ENCODE data around the gene UPB1. TPM values are rescaled to one million over a fixed set of nuclear protein-coding genes. Genes with fewer than 3 reads are reported as not detected.

Gene UPB1
- total RNA-seq, 3 donors from 2014 or later (not counting 1 experiment from before 2014, with no cell fraction given) = 0.33 to 1.6 (median 0.50) TPM

GRCh38 chr22:24502541-24502940 is 7.4 kb downstream of the UPB1 start:
- ATAC-seq (no peak), DNase-seq (no peak)
- H3K9me3 Mint-ChIP-seq = no peaks in the 10 kb centered on the region
- H3K36me3 Mint-ChIP-seq = no peaks in the 10 kb centered on the region
- no peak overlapping the region for H3K4me3 ChIP-seq (ENCODE audit: low read length)
- H3K36me3 ChIP-seq (ENCODE audit: control insufficient read depth, insufficient read depth, low read length) = no peaks in the 10 kb centered on the region
- TF ChIP-seq CTCF (IDR thresholded peaks at IDR 0.05) = no peak
- H3K4me1 Mint-ChIP-seq = peaks cover 17 to 18% of the 10 kb centered on the region in 2 donors
- WGBS (ENCODE audit: insufficient coverage) = 82% methylated on average over 1 of the region's 1 CpG
- no peak overlapping the region for H3K27ac ChIP-seq (ENCODE audit: low read length)
- intact Hi-C loops (cut with micrococcal nuclease) = loop anchor here (2.0 kb wide), 1 partner anchor 80 kb away; no protein-coding TSS in a partner anchor
- H3K27me3 ChIP-seq (ENCODE audit: control insufficient read depth, insufficient read depth, low read length) = no peaks in the 10 kb centered on the region
- H3K9me3 ChIP-seq (ENCODE audit: control insufficient read depth, insufficient read depth, low read length) = no peaks in the 10 kb centered on the region
- no peak overlapping the region for H3K27ac Mint-ChIP-seq
- H3K27me3 Mint-ChIP-seq (ENCODE audit: low read depth in 2 of 2) = peaks cover 0 to 3% of the 10 kb centered on the region in 2 donors
- H3K4me3 Mint-ChIP-seq = no peak overlapping the region
- H3K4me1 ChIP-seq (ENCODE audit: control insufficient read depth, insufficient read depth, low read length) = peaks cover 26% of the 10 kb centered on the region

DNA sequence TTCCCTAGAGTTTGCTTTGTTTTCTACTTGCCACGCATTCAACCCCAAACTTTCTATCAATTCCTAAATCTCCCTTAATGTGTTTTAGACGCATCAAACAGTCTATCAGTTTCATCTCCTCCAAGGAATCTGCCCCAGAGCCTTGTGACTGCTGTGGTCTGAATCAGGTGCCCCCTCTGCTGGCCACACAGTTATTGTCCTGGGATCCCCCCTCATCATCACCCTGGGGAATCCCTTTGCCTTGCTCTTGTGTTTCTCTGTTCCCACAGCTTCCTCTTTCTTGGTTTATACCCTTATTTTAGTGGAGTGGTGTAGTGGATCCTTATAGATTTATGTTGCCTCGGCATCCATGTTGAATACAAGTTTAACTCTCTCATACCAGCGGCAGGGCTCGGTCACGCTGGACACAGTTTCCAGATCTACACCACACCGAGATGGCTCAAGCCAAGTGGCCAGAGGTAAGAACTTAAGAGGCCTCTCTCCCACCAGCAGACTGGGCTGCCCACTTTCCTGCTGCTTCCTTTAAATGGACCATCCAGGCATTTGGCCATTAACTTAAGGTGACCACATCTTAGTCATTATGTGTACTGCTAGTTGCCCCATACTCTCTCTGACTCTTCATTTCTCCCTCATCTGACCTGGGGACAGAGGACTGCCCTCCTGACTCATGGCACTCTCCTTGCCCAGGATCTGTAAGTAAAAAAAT is 8.2 kb downstream of the UPB1 start:
- intact Hi-C loops (cut with micrococcal nuclease) = loop anchor here (2.0 kb wide), 1 partner anchor 80 kb away; no protein-coding TSS in a partner anchor
- WGBS (ENCODE audit: insufficient coverage) = 77% methylated on average over 6 of the region's 7 CpGs
- Mint-ChIP-seq H3K36me3 (no peaks in the 10 kb centered on the region), H3K9me3 (no peaks in the 10 kb centered on the region), H3K4me3 (no peak overlapping the region), H3K4me1 (peaks cover 10 to 11% of the 10 kb centered on the region in 2 donors), H3K27ac (peak overlapping the region in 1 of 2 donors; percentile 3), H3K27me3 (ENCODE audit: low read depth in 2 of 2) (peaks cover 0 to 3% of the 10 kb centered on the region in 2 donors)
- Histone ChIP-seq H3K36me3 (ENCODE audit: control insufficient read depth, insufficient read depth, low read length) (no peaks in the 10 kb centered on the region), H3K4me1 (ENCODE audit: control insufficient read depth, insufficient read depth, low read length) (peaks cover 18% of the 10 kb centered on the region), H3K4me3 (ENCODE audit: low read length) (no peak overlapping the region), H3K27me3 (ENCODE audit: control insufficient read depth, insufficient read depth, low read length) (no peaks in the 10 kb centered on the region), H3K9me3 (ENCODE audit: control insufficient read depth, insufficient read depth, low read length) (no peaks in the 10 kb centered on the region), H3K27ac (ENCODE audit: low read length) (no peak overlapping the region)
- DNase-seq = peak; percentile 43 to 80
- TF ChIP-seq CTCF (IDR thresholded peaks at IDR 0.05) = peak; percentile 41
- peak; percentile 81 to 88 (median 86) for ATAC-seq

- peaks cover 8 to 11% of the 10 kb centered on the region in 2 donors for H3K4me1 Mint-ChIP-seq
- no peaks in the 10 kb centered on the region for H3K27me3 ChIP-seq (ENCODE audit: control insufficient read depth, insufficient read depth, low read length)
- H3K27ac ChIP-seq (ENCODE audit: low read length) = no peak overlapping the region
- no peaks in the 10 kb centered on the region for H3K36me3 ChIP-seq (ENCODE audit: control insufficient read depth, insufficient read depth, low read length)
- H3K36me3 Mint-ChIP-seq = no peaks in the 10 kb centered on the region
- H3K9me3 Mint-ChIP-seq = no peaks in the 10 kb centered on the region
- no peak for TF ChIP-seq CTCF (IDR thresholded peaks at IDR 0.05)
- peaks cover 15% of the 10 kb centered on the region for H3K4me1 ChIP-seq (ENCODE audit: control insufficient read depth, insufficient read depth, low read length)
- DNase-seq (no peak), ATAC-seq (no peak)
- 68% methylated on average over 5 of the region's 5 CpGs for WGBS (ENCODE audit: insufficient coverage)
- peak overlapping the region in 1 of 2 donors; percentile 3 for H3K27ac Mint-ChIP-seq
- intact Hi-C loops (cut with micrococcal nuclease) = loop anchor here (2.0 kb wide), 1 partner anchor 81 kb away; no protein-coding TSS in a partner anchor
- H3K9me3 ChIP-seq (ENCODE audit: control insufficient read depth, insufficient read depth, low read length) = no peaks in the 10 kb centered on the region
- peaks cover 0 to 3% of the 10 kb centered on the region in 2 donors for H3K27me3 Mint-ChIP-seq (ENCODE audit: low read depth in 2 of 2)
- no peak overlapping the region for H3K4me3 Mint-ChIP-seq
- H3K4me3 ChIP-seq (ENCODE audit: low read length) = no peak overlapping the region
Observed at GRCh38 chr22:24503843-24504338, 8.8 kb downstream of the UPB1 start.
